Cardiac muscle cell (in vitro differentiated cells and primary cell): ENCODE data around the gene ADGRL3. TPM values are rescaled to one million over a fixed set of nuclear protein-coding genes. Genes with fewer than 3 reads are reported as not detected.
A peak's percentile ranks its signal among the peaks of the same experiment; 100 is the strongest.

Experiments
- DNase-seq, 2 donors: peaks; one replicate each; pipeline versions ENCODE4 v3.0.0 to v3.0.0-alpha.2; 2010 to 2017; ENCODE audit warnings: low read depth in 1 of 2, low spot score in 1 of 2
- H3K27ac ChIP-seq: fragments of 200-600 bp; sonication (generic); 2 replicates; pipeline ENCODE4 v1.5.1; 2016
- H3K27me3 ChIP-seq: fragments of 200-600 bp; sonication (generic); 2 replicates; pipeline ENCODE4 v1.6.0; 2016; ENCODE audit warnings: control low read depth
- H3K36me3 ChIP-seq: fragments of 200-600 bp; sonication (generic); 2 replicates; pipeline ENCODE4 v1.5.1; 2016; ENCODE audit warnings: control low read depth
- H3K4me1 ChIP-seq: fragments of 200-600 bp; sonication (generic); 2 replicates; pipeline ENCODE4 v1.8.1; 2017; ENCODE audit warnings: low read depth, mild to moderate bottlenecking, mixed run types
- H3K4me3 ChIP-seq: fragments of 200-600 bp; sonication (generic); 2 replicates; pipeline ENCODE4 v1.5.1; 2016; ENCODE audit warnings: mild to moderate bottlenecking
- H3K9me3 ChIP-seq: fragments of 200-600 bp; sonication (generic); 2 replicates; pipeline ENCODE4 v1.5.1; 2017; ENCODE audit warnings: low read depth, mild to moderate bottlenecking, control low read depth
- CTCF ChIP-seq: IDR thresholded peaks from 2 replicates; pipeline ENCODE4 v1.5.1; 2012; ENCODE audit warnings: low read depth, mild to moderate bottlenecking, low read length
- polyA plus RNA-seq: library from polyadenylated mRNA; unstranded; fragments of >200 nt; fragmentation: Nextera tagmentation; extraction: Ambion mirVana; gene quantifications from 2 replicates; pipeline ENCODE4 v1.2.1, GENCODE V29; 2016
- total RNA-seq: library from RNA; depleted of rRNA; stranded (reverse); fragments of >200 nt; gene quantifications from 2 replicates; pipeline ENCODE4 v1.2.3, GENCODE V29; 2016

ADGRL3 gene
- total and polyA plus RNA-seq, 2 experiments from 2014 or later, result 2.4 to 4.8 TPM

GRCh38 chr4:62015043-62015739, 815.1 kb downstream of the ADGRL3 start:
- no peaks in the 10 kb centered on the region for H3K4me1 ChIP-seq
- peak in 1 of 2 donors; percentile 3 for DNase-seq
- no peaks in the 10 kb centered on the region for H3K9me3 ChIP-seq
- no peak overlapping the region for H3K27ac ChIP-seq
- TF ChIP-seq CTCF, result no peak
- H3K27me3 ChIP-seq, result no peaks in the 10 kb centered on the region
- no peaks in the 10 kb centered on the region for H3K36me3 ChIP-seq
- no peak overlapping the region for H3K4me3 ChIP-seq

DNA sequence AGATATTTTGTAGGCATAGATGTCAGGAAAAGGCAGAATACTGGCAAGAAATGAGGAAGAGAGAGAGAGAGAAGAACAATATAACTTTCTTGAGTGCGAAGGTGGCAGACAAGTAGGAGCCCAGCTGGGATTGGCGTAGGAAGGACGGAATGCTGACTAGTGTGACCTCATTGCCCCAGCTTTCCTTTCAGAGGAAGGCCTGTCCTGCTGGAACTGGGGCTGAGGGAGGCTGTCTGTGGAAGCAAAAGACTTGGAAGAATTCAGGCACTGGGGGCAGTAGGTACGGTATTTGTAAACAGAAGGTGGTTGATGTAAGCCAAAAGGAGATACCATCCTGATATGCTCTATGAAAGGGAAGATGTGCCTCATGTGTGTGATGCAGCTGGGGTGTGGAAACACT, 818.4 kb downstream of the ADGRL3 start:
- no peaks in the 10 kb centered on the region for H3K4me1 ChIP-seq
- H3K9me3 ChIP-seq, result no peaks in the 10 kb centered on the region
- no peaks in the 10 kb centered on the region for H3K36me3 ChIP-seq
- TF ChIP-seq CTCF, result no peak
- H3K4me3 ChIP-seq, result no peak overlapping the region
- no peak overlapping the region for H3K27ac ChIP-seq
- DNase-seq, result no peak
- no peaks in the 10 kb centered on the region for H3K27me3 ChIP-seq

GRCh38 chr4:62023633-62024032, 823.5 kb downstream of the ADGRL3 start:
- H3K4me1 ChIP-seq, result no peaks in the 10 kb centered on the region
- H3K9me3 ChIP-seq, result no peaks in the 10 kb centered on the region
- no peaks in the 10 kb centered on the region for H3K36me3 ChIP-seq
- H3K27me3 ChIP-seq, result no peaks in the 10 kb centered on the region
- TF ChIP-seq CTCF, result no peak
- no peak overlapping the region for H3K4me3 ChIP-seq
- no peak for DNase-seq
- H3K27ac ChIP-seq, result no peak overlapping the region

- Histone ChIP-seq H3K27me3 (no peaks in the 10 kb centered on the region), H3K36me3 (no peaks in the 10 kb centered on the region), H3K9me3 (no peaks in the 10 kb centered on the region), H3K4me3 (no peak overlapping the region), H3K4me1 (no peaks in the 10 kb centered on the region), H3K27ac (no peak overlapping the region)
- DNase-seq, result no peak
- no peak for TF ChIP-seq CTCF
These were observed 828.6 kb downstream of the ADGRL3 start for GRCh38 chr4:62028745-62029144.

DNA sequence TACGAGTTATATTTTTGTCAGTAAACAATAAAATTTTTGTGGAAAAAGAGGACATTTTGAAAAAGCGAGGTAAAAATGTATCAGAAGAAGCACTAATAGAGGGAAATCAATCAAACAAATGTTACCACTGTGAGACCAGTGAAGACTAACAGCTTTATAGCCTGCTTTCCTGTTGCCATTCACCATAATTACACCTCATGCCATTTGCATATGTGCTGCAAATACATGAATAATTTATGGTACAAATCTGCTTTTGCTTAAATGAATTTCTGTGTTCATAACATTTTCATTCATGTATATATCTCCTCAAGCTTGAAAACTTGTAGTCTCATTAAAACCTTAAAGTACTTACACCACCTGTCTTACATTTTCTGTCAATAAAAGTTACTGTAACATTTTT, 830.8 kb downstream of the ADGRL3 start:
- no peaks in the 10 kb centered on the region for H3K36me3 ChIP-seq
- H3K4me1 ChIP-seq, result no peaks in the 10 kb centered on the region
- H3K9me3 ChIP-seq, result no peaks in the 10 kb centered on the region
- no peaks in the 10 kb centered on the region for H3K27me3 ChIP-seq
- DNase-seq, result no peak
- no peak overlapping the region for H3K27ac ChIP-seq
- no peak overlapping the region for H3K4me3 ChIP-seq
- TF ChIP-seq CTCF, result no peak
